ENCODE measurements around the gene TMEM132E. TPM values are rescaled to one million over a fixed set of nuclear protein-coding genes. Genes with fewer than 3 reads are reported as not detected.

TMEM132E gene
- total RNA-seq, 3 donors from 2014 or later (not counting 1 experiment from before 2014, with no cell fraction given) = 0.05 to 0.08 TPM; not detected in 1

- no peaks in the 10 kb centered on the region for H3K36me3 Mint-ChIP-seq
- DNase-seq = peak; percentile 71 to 92
- TF ChIP-seq, protein P1, sequence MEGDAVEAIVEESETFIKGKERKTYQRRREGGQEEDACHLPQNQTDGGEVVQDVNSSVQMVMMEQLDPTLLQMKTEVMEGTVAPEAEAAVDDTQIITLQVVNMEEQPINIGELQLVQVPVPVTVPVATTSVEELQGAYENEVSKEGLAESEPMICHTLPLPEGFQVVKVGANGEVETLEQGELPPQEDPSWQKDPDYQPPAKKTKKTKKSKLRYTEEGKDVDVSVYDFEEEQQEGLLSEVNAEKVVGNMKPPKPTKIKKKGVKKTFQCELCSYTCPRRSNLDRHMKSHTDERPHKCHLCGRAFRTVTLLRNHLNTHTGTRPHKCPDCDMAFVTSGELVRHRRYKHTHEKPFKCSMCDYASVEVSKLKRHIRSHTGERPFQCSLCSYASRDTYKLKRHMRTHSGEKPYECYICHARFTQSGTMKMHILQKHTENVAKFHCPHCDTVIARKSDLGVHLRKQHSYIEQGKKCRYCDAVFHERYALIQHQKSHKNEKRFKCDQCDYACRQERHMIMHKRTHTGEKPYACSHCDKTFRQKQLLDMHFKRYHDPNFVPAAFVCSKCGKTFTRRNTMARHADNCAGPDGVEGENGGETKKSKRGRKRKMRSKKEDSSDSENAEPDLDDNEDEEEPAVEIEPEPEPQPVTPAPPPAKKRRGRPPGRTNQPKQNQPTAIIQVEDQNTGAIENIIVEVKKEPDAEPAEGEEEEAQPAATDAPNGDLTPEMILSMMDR (IDR thresholded peaks at IDR 0.05) = peak; percentile 87
- no peaks in the 10 kb centered on the region for H3K9me3 ChIP-seq (ENCODE audit: control insufficient read depth, insufficient read depth, low read length)
- WGBS (ENCODE audit: insufficient coverage) = 1% methylated on average over 72 of the region's 73 CpGs
- peak overlapping the region; percentile 71 for H3K4me3 ChIP-seq (ENCODE audit: low read length)
- peaks cover 0 to 21% of the 10 kb centered on the region in 2 donors for H3K4me1 Mint-ChIP-seq
- peak overlapping the region in 1 of 2 donors; percentile 40 for H3K27ac Mint-ChIP-seq
- H3K36me3 ChIP-seq (ENCODE audit: control insufficient read depth, insufficient read depth, low read length) = no peaks in the 10 kb centered on the region
- peaks cover 25 to 41% of the 10 kb centered on the region in 2 donors for H3K27me3 Mint-ChIP-seq (ENCODE audit: low read depth in 2 of 2)
- H3K4me3 Mint-ChIP-seq = peak overlapping the region; percentile 86
- no peaks in the 10 kb centered on the region for H3K9me3 Mint-ChIP-seq
- peaks cover 22% of the 10 kb centered on the region for H3K4me1 ChIP-seq (ENCODE audit: control insufficient read depth, insufficient read depth, low read length)
- ATAC-seq = peak; percentile 93 to 97 (median 96)
- intact Hi-C loops (cut with micrococcal nuclease) = loop anchor here (1.0 kb wide), 2 partner anchors 96 to 218 kb away; no protein-coding TSS in a partner anchor
- H3K27ac ChIP-seq (ENCODE audit: low read length) = no peak overlapping the region
- peaks cover 2% of the 10 kb centered on the region for H3K27me3 ChIP-seq (ENCODE audit: control insufficient read depth, insufficient read depth, low read length)
Observed at GRCh38 chr17:34637548-34638525, 58.5 kb downstream of the TMEM132E start.

DNA sequence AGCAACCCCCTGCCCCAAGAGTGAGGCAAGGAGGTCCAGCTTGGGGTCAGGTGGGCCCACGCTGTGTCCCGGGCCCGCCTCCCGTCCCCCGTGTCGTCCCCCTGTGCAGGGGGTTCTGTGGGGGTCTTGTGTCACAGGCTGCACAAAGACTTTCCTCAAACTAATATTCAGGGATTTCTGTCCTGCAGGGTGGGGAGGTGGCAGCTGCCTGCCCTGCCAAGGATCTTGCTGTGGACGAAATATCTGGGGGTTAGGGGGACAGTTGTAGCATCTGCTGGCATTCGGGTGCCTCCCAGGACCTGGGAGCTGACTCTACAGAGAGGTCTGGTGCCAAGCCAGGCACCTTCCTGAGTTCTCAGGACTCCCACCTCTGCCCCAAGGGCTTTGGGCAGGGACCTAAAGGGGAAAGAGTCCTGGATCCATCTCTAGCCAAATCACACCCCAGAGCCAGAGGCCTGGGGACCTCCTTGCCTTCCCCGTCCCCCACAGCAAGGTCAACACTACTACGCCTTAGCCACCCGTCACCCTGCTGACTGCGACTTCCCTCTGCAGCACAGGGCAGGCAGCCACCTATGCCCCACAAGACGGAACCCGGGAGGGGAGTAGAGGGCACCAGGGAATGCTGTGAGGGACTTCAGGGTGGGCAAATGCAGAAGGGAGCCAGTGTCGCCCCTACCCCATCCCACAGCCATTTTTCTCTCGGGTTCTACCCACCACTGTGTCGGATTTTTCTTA lies 59.3 kb downstream of the TMEM132E start:
- Histone ChIP-seq H3K4me1 (ENCODE audit: control insufficient read depth, insufficient read depth, low read length) (peaks cover 22% of the 10 kb centered on the region), H3K4me3 (ENCODE audit: low read length) (peak overlapping the region; percentile 71), H3K27ac (ENCODE audit: low read length) (no peak overlapping the region), H3K27me3 (ENCODE audit: control insufficient read depth, insufficient read depth, low read length) (peaks cover 2% of the 10 kb centered on the region), H3K36me3 (ENCODE audit: control insufficient read depth, insufficient read depth, low read length) (no peaks in the 10 kb centered on the region), H3K9me3 (ENCODE audit: control insufficient read depth, insufficient read depth, low read length) (no peaks in the 10 kb centered on the region)
- Mint-ChIP-seq H3K27ac (no peak overlapping the region), H3K9me3 (no peaks in the 10 kb centered on the region), H3K4me3 (peak overlapping the region; percentile 86), H3K4me1 (peaks cover 0 to 21% of the 10 kb centered on the region in 2 donors), H3K27me3 (ENCODE audit: low read depth in 2 of 2) (peaks cover 21 to 33% of the 10 kb centered on the region in 2 donors), H3K36me3 (no peaks in the 10 kb centered on the region)
- TF ChIP-seq, protein P1 (IDR thresholded peaks at IDR 0.05) = peak; percentile 40
- intact Hi-C loops (cut with micrococcal nuclease) = loop anchor here (1.0 kb wide), 2 partner anchors 96 to 218 kb away; no protein-coding TSS in a partner anchor
- ATAC-seq = no peak
- DNase-seq = no peak
- 47% methylated on average over 16 of the region's 17 CpGs for WGBS (ENCODE audit: insufficient coverage)

DNA sequence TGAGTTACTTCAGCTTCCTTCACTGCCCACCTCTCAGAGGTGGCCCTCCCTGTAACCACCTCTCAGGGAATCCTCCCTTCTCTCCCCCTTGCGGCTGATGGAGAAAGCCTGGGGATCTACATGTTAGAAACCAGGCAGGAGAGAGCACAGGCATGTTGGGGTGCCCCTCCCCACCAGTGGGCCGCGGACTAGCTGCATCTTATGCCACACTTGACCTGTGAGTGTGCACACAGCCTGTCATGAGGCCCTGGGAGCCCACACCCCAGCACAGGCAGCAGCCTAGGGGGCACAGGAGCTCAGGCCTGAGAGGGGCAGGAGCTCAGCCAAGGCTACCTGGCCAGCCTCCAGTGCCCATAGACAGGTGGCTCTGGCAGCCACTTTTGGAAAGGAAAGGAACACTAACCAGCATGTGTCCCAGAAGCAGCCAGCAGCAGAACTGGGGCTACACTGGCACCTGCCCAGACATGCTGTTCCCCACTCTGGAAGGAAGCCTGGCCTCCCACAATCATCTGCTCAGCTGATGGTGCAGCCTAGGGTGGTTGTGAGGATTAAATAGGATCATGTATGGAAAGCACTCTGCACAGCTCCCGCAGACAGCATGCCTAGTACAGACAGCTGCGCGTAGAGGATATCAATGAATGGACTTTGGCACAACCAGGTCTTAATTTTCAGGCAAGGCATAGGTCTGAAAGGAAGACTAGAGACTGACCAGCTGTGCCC lies 60.5 kb downstream of the TMEM132E start:
- no peak overlapping the region for H3K4me3 Mint-ChIP-seq

More for the DNA sequence above, 60.5 kb downstream of the TMEM132E start:
- Mint-ChIP-seq H3K27ac (no peak overlapping the region), H3K4me1 (peaks cover 0 to 16% of the 10 kb centered on the region in 2 donors), H3K9me3 (no peaks in the 10 kb centered on the region), H3K36me3 (no peaks in the 10 kb centered on the region), H3K27me3 (ENCODE audit: low read depth in 2 of 2) (peaks cover 24 to 35% of the 10 kb centered on the region in 2 donors)
- WGBS (ENCODE audit: insufficient coverage) = 82% methylated on average over 6 of the region's 6 CpGs
- Histone ChIP-seq H3K4me1 (ENCODE audit: control insufficient read depth, insufficient read depth, low read length) (peaks cover 22% of the 10 kb centered on the region), H3K27ac (ENCODE audit: low read length) (no peak overlapping the region), H3K36me3 (ENCODE audit: control insufficient read depth, insufficient read depth, low read length) (no peaks in the 10 kb centered on the region), H3K9me3 (ENCODE audit: control insufficient read depth, insufficient read depth, low read length) (no peaks in the 10 kb centered on the region), H3K4me3 (ENCODE audit: low read length) (no peak overlapping the region), H3K27me3 (ENCODE audit: control insufficient read depth, insufficient read depth, low read length) (peaks cover 2% of the 10 kb centered on the region)
- ATAC-seq (no peak), DNase-seq (no peak)
- intact Hi-C loops (cut with micrococcal nuclease) = no loop called here
- TF ChIP-seq, protein P1 (IDR thresholded peaks at IDR 0.05) = no peak
